ENCODE data around the gene PRDM2. TPM values are rescaled to one million over a fixed set of nuclear protein-coding genes. Genes with fewer than 3 reads are reported as not detected.

Gene PRDM2
- total and polyA plus RNA-seq, 12 donors: 12.5 to 45.3 (median 30.2) TPM

GRCh38 chr1:13807209-13807608 is 107.2 kb downstream of the PRDM2 start:
- H3K9me3 ChIP-seq (replicated peaks in 1 of 3): no peaks in the 10 kb centered on the region
- 46 to 62% (median 46%) methylated on average over 7 of the region's 7 CpGs for WGBS, 4 donors
- no peak overlapping the region for H3K4me3 ChIP-seq
- DNase-seq: peak; percentile 35 to 81 (median 64)
- no peak for TF ChIP-seq POLR2A (IDR thresholded peaks at IDR 0.05)
- TF ChIP-seq CTCF (IDR thresholded peaks at IDR 0.05): peak; percentile 17 to 54 (median 46)
- no peaks in the 10 kb centered on the region for H3K4me1 ChIP-seq (replicated peaks in 1 of 2)
- no peaks in the 10 kb centered on the region for H3K27me3 ChIP-seq
- H3K36me3 ChIP-seq (replicated peaks in 1 of 2): no peaks in the 10 kb centered on the region
- intact Hi-C loops (cut with DNase I): loop anchor here in 1 of 2 donors (10.0 kb wide), 1 partner anchor 62 kb away; no protein-coding TSS in a partner anchor
- H3K27ac ChIP-seq: no peak overlapping the region

- DNase-seq: peak; percentile 39 to 70 (median 64)
- 76 to 84% (median 79%) methylated on average over 7 of the region's 7 CpGs for WGBS, 4 donors
- intact Hi-C loops (cut with DNase I): loop anchor here in 1 of 2 donors (10.0 kb wide), 1 partner anchor 64 kb away; no protein-coding TSS in a partner anchor
Observed at GRCh38 chr1:13808729-13809131, 108.7 kb downstream of the PRDM2 start.

GRCh38 chr1:13809461-13810159 is 109.6 kb downstream of the PRDM2 start:
- DNase-seq: no peak
- intact Hi-C loops (cut with DNase I): loop anchor here (5.0 to 10.0 kb wide), 3 partner anchors 65 to 147 kb away; no protein-coding TSS in a partner anchor

More at GRCh38 chr1:13808729-13809131, 108.7 kb downstream of the PRDM2 start:
- Histone ChIP-seq H3K36me3 (replicated peaks in 1 of 2) (no peaks in the 10 kb centered on the region), H3K27me3 (no peaks in the 10 kb centered on the region), H3K4me1 (replicated peaks in 1 of 2) (no peaks in the 10 kb centered on the region), H3K9me3 (replicated peaks in 1 of 3) (no peaks in the 10 kb centered on the region), H3K4me3 (no peak overlapping the region), H3K27ac (no peak overlapping the region)
- TF ChIP-seq POLR2A (IDR thresholded peaks at IDR 0.05) (no peak), CTCF (IDR thresholded peaks at IDR 0.05) (no peak)

More at GRCh38 chr1:13809461-13810159, 109.6 kb downstream of the PRDM2 start:
- Histone ChIP-seq H3K4me3 (no peak overlapping the region), H3K36me3 (replicated peaks in 1 of 2) (no peaks in the 10 kb centered on the region), H3K27me3 (no peaks in the 10 kb centered on the region), H3K27ac (no peak overlapping the region), H3K4me1 (replicated peaks in 1 of 2) (peaks cover 3 to 6% of the 10 kb centered on the region in 2 donors), H3K9me3 (replicated peaks in 1 of 3) (no peaks in the 10 kb centered on the region)
- TF ChIP-seq POLR2A (IDR thresholded peaks at IDR 0.05) (no peak), CTCF (IDR thresholded peaks at IDR 0.05) (no peak)
- 82 to 85% (median 85%) methylated on average over 15 of the region's 15 CpGs for WGBS, 4 donors
